ENCODE results near the gene ADGRF5.

ADGRF5 gene, protein sequence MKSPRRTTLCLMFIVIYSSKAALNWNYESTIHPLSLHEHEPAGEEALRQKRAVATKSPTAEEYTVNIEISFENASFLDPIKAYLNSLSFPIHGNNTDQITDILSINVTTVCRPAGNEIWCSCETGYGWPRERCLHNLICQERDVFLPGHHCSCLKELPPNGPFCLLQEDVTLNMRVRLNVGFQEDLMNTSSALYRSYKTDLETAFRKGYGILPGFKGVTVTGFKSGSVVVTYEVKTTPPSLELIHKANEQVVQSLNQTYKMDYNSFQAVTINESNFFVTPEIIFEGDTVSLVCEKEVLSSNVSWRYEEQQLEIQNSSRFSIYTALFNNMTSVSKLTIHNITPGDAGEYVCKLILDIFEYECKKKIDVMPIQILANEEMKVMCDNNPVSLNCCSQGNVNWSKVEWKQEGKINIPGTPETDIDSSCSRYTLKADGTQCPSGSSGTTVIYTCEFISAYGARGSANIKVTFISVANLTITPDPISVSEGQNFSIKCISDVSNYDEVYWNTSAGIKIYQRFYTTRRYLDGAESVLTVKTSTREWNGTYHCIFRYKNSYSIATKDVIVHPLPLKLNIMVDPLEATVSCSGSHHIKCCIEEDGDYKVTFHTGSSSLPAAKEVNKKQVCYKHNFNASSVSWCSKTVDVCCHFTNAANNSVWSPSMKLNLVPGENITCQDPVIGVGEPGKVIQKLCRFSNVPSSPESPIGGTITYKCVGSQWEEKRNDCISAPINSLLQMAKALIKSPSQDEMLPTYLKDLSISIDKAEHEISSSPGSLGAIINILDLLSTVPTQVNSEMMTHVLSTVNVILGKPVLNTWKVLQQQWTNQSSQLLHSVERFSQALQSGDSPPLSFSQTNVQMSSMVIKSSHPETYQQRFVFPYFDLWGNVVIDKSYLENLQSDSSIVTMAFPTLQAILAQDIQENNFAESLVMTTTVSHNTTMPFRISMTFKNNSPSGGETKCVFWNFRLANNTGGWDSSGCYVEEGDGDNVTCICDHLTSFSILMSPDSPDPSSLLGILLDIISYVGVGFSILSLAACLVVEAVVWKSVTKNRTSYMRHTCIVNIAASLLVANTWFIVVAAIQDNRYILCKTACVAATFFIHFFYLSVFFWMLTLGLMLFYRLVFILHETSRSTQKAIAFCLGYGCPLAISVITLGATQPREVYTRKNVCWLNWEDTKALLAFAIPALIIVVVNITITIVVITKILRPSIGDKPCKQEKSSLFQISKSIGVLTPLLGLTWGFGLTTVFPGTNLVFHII (N-terminal part only)

GRCh38 chr6:46921731-46922130 lies at the start of gene ADGRF5:
Gene ADGRF5 (minus strand): TSS chr6:46921938. CDS start chr6:46906762, 15,176 bp downstream.
- H3K4me3 Mint-ChIP-seq: no peak within 1 kb of the TSS
- no peaks in the 10 kb centered on the region for H3K36me3 Mint-ChIP-seq
- no peaks in the 10 kb centered on the region for H3K4me1 Mint-ChIP-seq (ENCODE audit: low read depth)
- no peaks in the 10 kb centered on the region for H3K9me3 Mint-ChIP-seq (ENCODE audit: low read depth)
- no peak within 1 kb of the TSS for H3K27ac Mint-ChIP-seq
- peaks cover 7% of the 10 kb centered on the region for H3K27me3 Mint-ChIP-seq

DNA sequence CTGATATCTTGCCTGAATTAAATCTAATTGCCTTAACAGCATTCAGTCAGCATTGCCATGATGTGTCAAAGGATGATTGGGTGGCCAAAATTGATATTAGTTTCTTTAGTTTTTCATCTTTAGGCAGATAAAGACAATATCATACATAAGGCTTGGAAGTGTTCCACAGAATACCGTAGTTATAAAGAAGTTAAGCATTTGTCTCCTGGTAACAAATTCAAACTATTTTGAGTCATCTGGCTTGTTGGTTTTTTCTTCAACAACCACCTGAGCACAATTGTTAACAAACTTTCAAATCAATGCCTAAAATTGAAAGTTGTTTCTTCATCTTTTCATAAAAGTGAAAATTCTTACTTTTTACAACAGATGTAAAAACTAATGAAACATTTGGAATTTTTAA lies 47.5 kb upstream of the ADGRF5 start:
- H3K27ac Mint-ChIP-seq: no peak overlapping the region
- H3K27me3 Mint-ChIP-seq: peaks cover 3% of the 10 kb centered on the region
- H3K4me3 Mint-ChIP-seq: no peak overlapping the region

GRCh38 chr6:46967826-46968349 lies 46.1 kb upstream of the ADGRF5 start:
- Mint-ChIP-seq H3K4me3 (no peak overlapping the region), H3K9me3 (ENCODE audit: low read depth) (no peaks in the 10 kb centered on the region), H3K4me1 (ENCODE audit: low read depth) (no peaks in the 10 kb centered on the region), H3K36me3 (no peaks in the 10 kb centered on the region), H3K27me3 (peaks cover 3% of the 10 kb centered on the region), H3K27ac (no peak overlapping the region)

More for the DNA sequence above, 47.5 kb upstream of the ADGRF5 start:
- H3K4me1 Mint-ChIP-seq (ENCODE audit: low read depth): no peaks in the 10 kb centered on the region
- no peaks in the 10 kb centered on the region for H3K36me3 Mint-ChIP-seq
- H3K9me3 Mint-ChIP-seq (ENCODE audit: low read depth): no peaks in the 10 kb centered on the region

DNA sequence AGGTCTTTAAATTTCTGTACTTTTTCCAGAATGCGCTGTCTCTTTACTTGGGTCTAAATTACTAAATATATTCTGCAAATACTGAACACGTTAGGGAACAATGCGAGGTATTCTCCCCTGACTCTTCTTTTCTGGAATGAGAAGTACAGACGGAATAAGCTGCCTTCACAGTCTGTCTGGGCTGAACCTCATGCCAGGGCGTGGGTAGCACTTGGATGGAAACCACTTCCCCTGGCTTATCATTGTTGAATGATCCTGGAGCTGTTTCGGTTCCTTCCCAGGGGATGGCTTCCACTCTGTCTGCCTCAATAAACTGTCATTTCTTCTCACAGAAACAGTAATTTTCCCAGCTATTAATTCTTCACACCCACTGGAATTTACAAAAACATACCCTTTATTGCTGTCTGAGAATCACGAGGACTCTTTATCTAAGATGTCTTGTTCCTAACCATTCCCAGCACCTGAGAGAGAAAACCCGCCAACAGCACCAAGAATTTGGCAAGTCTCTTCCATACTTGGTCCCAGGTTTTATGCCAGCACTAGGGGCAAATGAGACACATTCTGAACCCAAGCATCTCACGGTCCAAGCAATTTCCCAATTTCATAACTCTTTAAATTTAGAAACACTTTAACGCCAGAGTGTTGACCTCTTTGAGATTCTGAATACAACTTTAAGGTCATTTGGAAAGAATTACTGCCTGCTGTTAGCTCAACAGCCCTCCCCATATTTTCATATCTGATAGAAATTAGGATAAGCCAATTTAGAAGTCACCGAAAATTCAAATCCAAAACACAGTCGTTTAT lies 43.2 kb upstream of the ADGRF5 start:
- H3K36me3 Mint-ChIP-seq: no peaks in the 10 kb centered on the region
- no peaks in the 10 kb centered on the region for H3K4me1 Mint-ChIP-seq (ENCODE audit: low read depth)
- H3K4me3 Mint-ChIP-seq: no peak overlapping the region
- no peaks in the 10 kb centered on the region for H3K9me3 Mint-ChIP-seq (ENCODE audit: low read depth)
- H3K27me3 Mint-ChIP-seq: peaks cover 3% of the 10 kb centered on the region
- H3K27ac Mint-ChIP-seq: no peak overlapping the region

DNA sequence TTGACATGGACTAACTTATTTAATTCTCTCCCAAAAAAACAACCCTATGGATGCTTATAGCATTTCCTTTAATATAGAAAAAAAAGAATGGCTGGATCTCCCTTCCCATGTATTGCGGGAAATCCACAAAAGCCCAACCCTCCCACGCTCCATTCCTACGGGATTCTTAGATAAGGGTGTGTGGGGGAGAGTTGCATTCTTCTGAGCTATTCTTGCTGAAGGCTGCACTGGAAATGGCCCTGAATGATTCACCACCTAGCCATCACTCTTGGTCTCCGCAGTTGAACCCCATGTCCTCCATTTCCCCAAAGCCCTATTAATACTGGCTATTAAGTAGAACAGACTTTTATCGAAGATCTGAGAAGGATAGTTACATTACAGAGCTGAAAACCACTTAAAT lies 41.9 kb upstream of the ADGRF5 start:
- Mint-ChIP-seq H3K27ac (no peak overlapping the region), H3K4me1 (ENCODE audit: low read depth) (no peaks in the 10 kb centered on the region), H3K36me3 (no peaks in the 10 kb centered on the region), H3K4me3 (no peak overlapping the region), H3K9me3 (ENCODE audit: low read depth) (no peaks in the 10 kb centered on the region), H3K27me3 (peaks cover 8% of the 10 kb centered on the region)

DNA sequence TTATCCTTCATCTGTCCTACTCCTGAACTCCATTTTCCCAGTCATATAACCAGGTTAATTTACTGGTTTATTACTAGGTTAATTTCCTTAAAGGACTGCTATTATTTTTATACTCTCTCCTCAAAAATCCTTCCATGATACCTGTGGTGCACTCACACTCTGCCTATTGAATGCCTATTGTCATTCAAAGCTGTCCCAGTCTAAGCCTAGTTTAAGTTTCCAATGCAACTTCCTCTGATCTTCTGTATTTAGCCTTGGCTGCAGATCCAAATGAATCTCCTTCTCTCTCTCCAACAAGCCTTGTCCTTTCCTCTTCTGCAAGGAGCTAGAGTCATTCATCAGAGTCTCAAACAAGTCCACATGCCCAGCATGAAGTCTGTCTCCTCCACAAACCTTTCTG lies 41.3 kb upstream of the ADGRF5 start:
- no peak overlapping the region for H3K4me3 Mint-ChIP-seq

GRCh38 chr6:46961711-46962110 lies 40.0 kb upstream of the ADGRF5 start:
- Mint-ChIP-seq H3K9me3 (ENCODE audit: low read depth) (no peaks in the 10 kb centered on the region), H3K27me3 (peaks cover 8% of the 10 kb centered on the region), H3K36me3 (no peaks in the 10 kb centered on the region), H3K4me1 (ENCODE audit: low read depth) (no peaks in the 10 kb centered on the region), H3K4me3 (no peak overlapping the region), H3K27ac (no peak overlapping the region)

More for the DNA sequence above, 41.3 kb upstream of the ADGRF5 start:
- no peaks in the 10 kb centered on the region for H3K36me3 Mint-ChIP-seq
- no peak overlapping the region for H3K27ac Mint-ChIP-seq
- no peaks in the 10 kb centered on the region for H3K4me1 Mint-ChIP-seq (ENCODE audit: low read depth)
- H3K27me3 Mint-ChIP-seq: peaks cover 8% of the 10 kb centered on the region
- no peaks in the 10 kb centered on the region for H3K9me3 Mint-ChIP-seq (ENCODE audit: low read depth)

GRCh38 chr6:46961232-46961631 lies 39.5 kb upstream of the ADGRF5 start:
- Mint-ChIP-seq H3K27ac (no peak overlapping the region), H3K4me1 (ENCODE audit: low read depth) (no peaks in the 10 kb centered on the region), H3K4me3 (no peak overlapping the region), H3K36me3 (no peaks in the 10 kb centered on the region), H3K9me3 (ENCODE audit: low read depth) (no peaks in the 10 kb centered on the region), H3K27me3 (peaks cover 5% of the 10 kb centered on the region)

GRCh38 chr6:46959419-46959818 lies 37.7 kb upstream of the ADGRF5 start:
- Mint-ChIP-seq H3K27me3 (peaks cover 9% of the 10 kb centered on the region), H3K9me3 (ENCODE audit: low read depth) (no peaks in the 10 kb centered on the region), H3K36me3 (no peaks in the 10 kb centered on the region), H3K4me1 (ENCODE audit: low read depth) (no peaks in the 10 kb centered on the region), H3K27ac (no peak overlapping the region), H3K4me3 (no peak overlapping the region)

DNA sequence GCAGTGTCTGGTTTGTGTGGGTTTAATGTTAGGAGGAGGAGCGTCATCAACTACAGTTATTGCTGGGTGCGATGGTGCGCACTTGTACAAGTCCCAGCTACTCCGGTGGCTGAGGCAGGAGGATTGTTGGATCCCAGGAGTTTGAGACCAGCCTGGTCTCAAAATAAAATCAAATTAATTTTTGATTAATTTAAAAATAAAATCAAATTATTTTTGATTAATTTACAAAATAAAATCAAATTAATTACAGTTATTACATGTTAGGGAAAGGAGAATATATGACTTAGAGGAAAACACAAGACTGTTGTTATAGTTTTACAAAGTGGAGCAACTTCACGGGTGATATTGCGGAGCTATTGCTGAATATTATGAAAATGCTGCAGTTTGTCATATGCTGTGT lies 34.7 kb upstream of the ADGRF5 start:
- Mint-ChIP-seq H3K36me3 (no peaks in the 10 kb centered on the region), H3K27ac (no peak overlapping the region), H3K4me3 (no peak overlapping the region), H3K27me3 (peaks cover 19% of the 10 kb centered on the region), H3K9me3 (ENCODE audit: low read depth) (no peaks in the 10 kb centered on the region), H3K4me1 (ENCODE audit: low read depth) (no peaks in the 10 kb centered on the region)

DNA sequence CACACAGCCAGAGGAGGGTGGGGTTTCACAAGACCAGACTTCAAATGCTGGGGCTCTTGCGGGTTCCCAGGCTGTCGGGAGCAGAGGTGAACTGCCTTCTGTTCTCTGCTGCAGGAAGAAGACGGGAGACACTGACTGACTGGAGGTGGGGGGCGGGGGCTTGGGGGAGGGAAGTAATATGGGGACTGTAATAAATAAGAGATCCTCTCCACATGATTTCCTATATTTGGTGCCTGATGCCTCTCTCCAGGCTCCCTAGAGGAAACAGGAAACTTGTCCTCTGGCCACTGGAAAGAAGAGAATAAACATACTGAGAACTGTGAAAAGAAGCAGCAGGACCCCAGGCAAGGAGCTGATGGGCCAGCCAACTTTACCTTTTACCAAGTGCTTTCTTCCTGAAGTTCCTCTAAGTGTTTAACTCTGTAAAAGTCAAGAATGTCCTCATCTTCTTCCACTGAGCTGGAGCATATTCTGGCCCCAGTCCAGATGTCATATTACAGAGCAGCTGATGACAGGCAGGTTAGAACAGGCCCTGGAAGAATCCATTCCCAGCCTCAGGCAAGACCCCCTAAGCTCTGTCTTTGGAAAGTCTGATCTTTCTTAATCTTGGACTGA lies 33.2 kb upstream of the ADGRF5 start:
- Mint-ChIP-seq H3K27me3 (peaks cover 19% of the 10 kb centered on the region), H3K4me1 (ENCODE audit: low read depth) (no peaks in the 10 kb centered on the region), H3K4me3 (no peak overlapping the region), H3K9me3 (ENCODE audit: low read depth) (no peaks in the 10 kb centered on the region), H3K36me3 (no peaks in the 10 kb centered on the region), H3K27ac (no peak overlapping the region)

- H3K9me3 Mint-ChIP-seq (ENCODE audit: low read depth): no peaks in the 10 kb centered on the region
These were observed 32.2 kb upstream of the ADGRF5 start for GRCh38 chr6:46953921-46954320.

GRCh38 chr6:46949632-46950280 lies 28.0 kb upstream of the ADGRF5 start:
- H3K9me3 Mint-ChIP-seq (ENCODE audit: low read depth): no peaks in the 10 kb centered on the region
- H3K4me1 Mint-ChIP-seq (ENCODE audit: low read depth): no peaks in the 10 kb centered on the region
- H3K27me3 Mint-ChIP-seq: peaks cover 18% of the 10 kb centered on the region
- no peaks in the 10 kb centered on the region for H3K36me3 Mint-ChIP-seq
- no peak overlapping the region for H3K4me3 Mint-ChIP-seq
- no peak overlapping the region for H3K27ac Mint-ChIP-seq

More at GRCh38 chr6:46953921-46954320, 32.2 kb upstream of the ADGRF5 start:
- Mint-ChIP-seq H3K27me3 (peaks cover 15% of the 10 kb centered on the region), H3K27ac (no peak overlapping the region), H3K4me1 (ENCODE audit: low read depth) (no peaks in the 10 kb centered on the region), H3K4me3 (no peak overlapping the region), H3K36me3 (no peaks in the 10 kb centered on the region)
